ENCODE data around the gene RWDD3. TPM values are rescaled to one million over a fixed set of nuclear protein-coding genes. Genes with fewer than 3 reads are reported as not detected.

RWDD3 gene
- total and polyA plus RNA-seq, 2 of the 13 experiments (the other 11 are each of a cell fraction or from before 2014, with no cell fraction given) = 18.3 to 21.2 TPM

GRCh38 chr1:95233737-95234500 is at the start of gene RWDD3 (continued):
- TF ChIP-seq MEIS2 (CRISPR knock-in tag; IDR thresholded peaks at IDR 0.05) (peak; percentile 80; the same call in 1 of the 2 replicates), ZNF556 (CRISPR knock-in tag; IDR thresholded peaks at IDR 0.05; ENCODE audit: borderline replicate concordance) (no peak; the same call in 1 of the 2 replicates), DNMT3B (CRISPR knock-in tag; conservative IDR thresholded peaks at IDR 0.05) (no peak), BCL6 (CRISPR knock-in tag; IDR thresholded peaks at IDR 0.05) (0 out of 2 replicates have a peak, but pooled peaks have one; percentile 28), HMG20B (CRISPR knock-in tag; conservative IDR thresholded peaks at IDR 0.05) (no peak), ZNF276 (CRISPR knock-in tag; IDR thresholded peaks at IDR 0.05; ENCODE audit: low read depth) (no peak), SMAD3 (CRISPR knock-in tag; IDR thresholded peaks at IDR 0.05) (0 out of 2 replicates have a peak, but pooled peaks have one; percentile 49), ZBTB7B (CRISPR knock-in tag; IDR thresholded peaks at IDR 0.05) (peak; percentile 67; the same call in 1 of the 2 replicates), ONECUT2 (CRISPR knock-in tag; IDR thresholded peaks at IDR 0.05) (no peak), ZNF567 (CRISPR knock-in tag; IDR thresholded peaks at IDR 0.05; ENCODE audit: borderline replicate concordance) (no peak; the same call in 1 of the 2 replicates), ZNF598 (CRISPR knock-in tag; IDR thresholded peaks at IDR 0.05; ENCODE audit: borderline replicate concordance) (no peak), WIZ (CRISPR knock-in tag; IDR thresholded peaks at IDR 0.05) (no peak), SKI (IDR thresholded peaks at IDR 0.05; ENCODE audit: partially characterized antibody) (peak; percentile 65), IRF2 (CRISPR knock-in tag; IDR thresholded peaks at IDR 0.05) (no peak; the same call in 1 of the 2 replicates), ZNF720 (CRISPR knock-in tag; IDR thresholded peaks at IDR 0.05) (no peak), ISX (CRISPR knock-in tag; conservative IDR thresholded peaks at IDR 0.05) (no peak), ZNF333 (CRISPR knock-in tag; IDR thresholded peaks at IDR 0.05; ENCODE audit: borderline replicate concordance) (peak; percentile 71; the same call in 1 of the 2 replicates), GATAD1 (CRISPR knock-in tag; IDR thresholded peaks at IDR 0.05) (peak; percentile 72), ZNF335 (CRISPR knock-in tag; IDR thresholded peaks at IDR 0.05) (peak; percentile 24; the same call in 1 of the 2 replicates), MED8 (CRISPR knock-in tag; IDR thresholded peaks at IDR 0.05; ENCODE audit: insufficient replicate concordance) (no peak), ARID2 (CRISPR knock-in tag; IDR thresholded peaks at IDR 0.05; ENCODE audit: borderline replicate concordance) (0 out of 2 replicates have a peak, but pooled peaks have one; percentile 60), RARA (CRISPR knock-in tag; IDR thresholded peaks at IDR 0.05) (peak; percentile 39; the same call in 1 of the 2 replicates), SNAI1 (CRISPR knock-in tag; IDR thresholded peaks at IDR 0.05; ENCODE audit: borderline replicate concordance) (0 out of 2 replicates have a peak, but pooled peaks have one; percentile 14), HOXA5 (CRISPR knock-in tag; IDR thresholded peaks at IDR 0.05) (0 out of 2 replicates have a peak, but pooled peaks have one; percentile 43), ZBTB26 (CRISPR knock-in tag; IDR thresholded peaks at IDR 0.05; ENCODE audit: borderline replicate concordance) (peak; percentile 64; the same call in 1 of the 2 replicates), ZNF350 (CRISPR knock-in tag; IDR thresholded peaks at IDR 0.05; ENCODE audit: borderline replicate concordance, low read depth) (peak; percentile 52), ZC3H4 (CRISPR knock-in tag; IDR thresholded peaks at IDR 0.05; ENCODE audit: borderline replicate concordance) (no peak), CEBPG (CRISPR knock-in tag; IDR thresholded peaks at IDR 0.05) (no peak)

Measured in HepG2 (cell line).